Endothelial cell of umbilical vein (primary cell): ENCODE data around the gene OR6B2. TPM values are rescaled to one million over a fixed set of nuclear protein-coding genes. Genes with fewer than 3 reads are reported as not detected.
"Not testable (repeated sequence)": the region's sequence is repeated elsewhere in the genome, so short reads cannot be mapped to it uniquely, and the experiment has no call there.

Experiments
- BruUV-seq: library from RNA; stranded (reverse); fragments of 400-500 nt; replicated peaks from 2 replicates; lab custom pipeline; 2021; lab: Mats Ljungman, UMichigan
- CTCF ChIA-PET: fragments of 300-600, 350-600 bp; sonication (Branson Sonifier 250); formaldehyde crosslinking; loops from one replicate; lab custom pipeline; 2021; ENCODE audit warnings: antibody characterized with exemption, inconsistent platforms; lab: Charles Lee
- POLR2A ChIA-PET: fragments of 300-600, 350-600 bp; sonication (Branson Sonifier 250); formaldehyde crosslinking; loops from one replicate; lab custom pipeline; 2021; ENCODE audit warnings: antibody characterized with exemption, inconsistent platforms; lab: Charles Lee
- DNase-seq: peaks from one replicate; pipeline ENCODE4 v3.0.0-alpha.2; 2011; ENCODE audit warnings: low read depth, low spot score
- FAIRE-seq: peaks from 2 replicates; lab custom pipeline; 2011; peaks lifted over from hg19 to GRCh38; lab: Jason Lieb, UNC
- H2AFZ ChIP-seq: 2 replicates; pipeline ENCODE4 v1.6.0; 2012; ENCODE audit warnings: low read depth, low read length, control low read depth, inconsistent platforms
- H3K27ac ChIP-seq: 2 replicates; pipeline ENCODE4 v1.5.1; 2011; ENCODE audit warnings: low read depth, mild to moderate bottlenecking, control low read depth, low read length, moderate library complexity; ENCODE audit not compliant: insufficient read depth
- H3K27me3 ChIP-seq, 2 experiments: 2 replicates each; pipeline versions ENCODE4 v1.6.0 to v1.6.1; 2011; ENCODE audit warnings: low read length in 2 of 2, mixed read lengths in 1 of 2; ENCODE audit not compliant: control insufficient read depth in 2 of 2, insufficient read depth in 2 of 2
- H3K36me3 ChIP-seq, 2 experiments: 2 replicates in 1 of 2; 3 replicates in 1 of 2; pipeline ENCODE4 v1.5.1; 2011; ENCODE audit warnings: low read length in 2 of 2, mild to moderate bottlenecking in 1 of 2, moderate library complexity in 1 of 2; ENCODE audit not compliant: control insufficient read depth in 2 of 2, insufficient read depth in 2 of 2; ENCODE audit errors: extremely low read depth in 1 of 2
- H3K4me1 ChIP-seq: 3 replicates; pipeline ENCODE4 v1.5.1; 2011; ENCODE audit warnings: mild to moderate bottlenecking, low read length; ENCODE audit not compliant: control insufficient read depth, insufficient read depth; ENCODE audit errors: extremely low read depth
- H3K4me2 ChIP-seq: 2 replicates; pipeline ENCODE4 v1.6.1; 2011; ENCODE audit warnings: low read length, control low read depth, mixed read lengths; ENCODE audit not compliant: insufficient read depth
- H3K4me3 ChIP-seq, 3 experiments: fragments of 200-600 bp in 1 of 3; sonication (generic), shearing (Covaris generic) in 1 of 3; replicated peaks in 1 of 3; 2 replicates each; pipeline ENCODE4 v1.5.1; 2011 to 2016; ENCODE audit warnings: control low read depth in 3 of 3, low read length in 3 of 3, mild to moderate bottlenecking in 2 of 3, inconsistent platforms in 1 of 3, low read depth in 1 of 3, moderate library complexity in 1 of 3; ENCODE audit not compliant: insufficient read depth in 1 of 3
- H3K79me2 ChIP-seq: 2 replicates; pipeline ENCODE4 v1.6.0; 2012; ENCODE audit warnings: low read length, inconsistent platforms; ENCODE audit not compliant: control insufficient read depth, insufficient read depth
- H3K9ac ChIP-seq: replicated peaks from 2 replicates; pipeline ENCODE3; 2011; ENCODE audit warnings: low read length, control low read depth; ENCODE audit not compliant: insufficient read depth; ENCODE audit errors: extremely low read depth
- H3K9me1 ChIP-seq: replicated peaks from 3 replicates; pipeline ENCODE4 v1.6.0; 2011; ENCODE audit warnings: mild to moderate bottlenecking, low read length; ENCODE audit not compliant: control insufficient read depth, insufficient read depth; ENCODE audit errors: extremely low read depth
- H3K9me3 ChIP-seq: replicated peaks from 2 replicates; pipeline ENCODE4 v1.5.1; 2012; ENCODE audit warnings: low read length, inconsistent platforms; ENCODE audit not compliant: control insufficient read depth, insufficient read depth
- H4K20me1 ChIP-seq: replicated peaks from 2 replicates; pipeline ENCODE3; 2011; ENCODE audit warnings: mild to moderate bottlenecking, low read length; ENCODE audit not compliant: control insufficient read depth, insufficient read depth; ENCODE audit errors: extremely low read depth
- CTCF ChIP-seq, 2 donors: IDR thresholded peaks; 1 replicate in 1 of 2; 2 replicates in 1 of 2; pipeline ENCODE4 v1.5.1; 2011; ENCODE audit warnings: low read length in 2 of 2, mild to moderate bottlenecking in 2 of 2, moderate library complexity in 2 of 2, control low read depth in 1 of 2, inconsistent platforms in 1 of 2, low read depth in 1 of 2; ENCODE audit not compliant: insufficient read depth in 1 of 2; ENCODE audit errors: extremely low read depth in 1 of 2
- EZH2 ChIP-seq: IDR thresholded peaks from 2 replicates; pipeline ENCODE4 v1.6.1; 2012; ENCODE audit warnings: borderline replicate concordance, low read depth, mild to moderate bottlenecking, moderate library complexity, low read length, inconsistent platforms; ENCODE audit not compliant: severe bottlenecking
- FOS ChIP-seq: IDR thresholded peaks from 2 replicates; pipeline ENCODE4 v1.6.1; 2011; ENCODE audit warnings: mild to moderate bottlenecking, low read length, moderate library complexity, borderline replicate concordance; ENCODE audit not compliant: insufficient read depth
- GATA2 ChIP-seq: IDR thresholded peaks from 2 replicates; pipeline ENCODE4 v1.7.0; 2011; ENCODE audit warnings: low read depth, mild to moderate bottlenecking, moderate library complexity, mixed read lengths, low read length; ENCODE audit not compliant: insufficient read length, insufficient read depth
- JUN ChIP-seq: IDR thresholded peaks from 2 replicates; pipeline ENCODE4 v1.6.1; 2011; ENCODE audit warnings: borderline replicate concordance, low read depth; ENCODE audit not compliant: insufficient read length, insufficient read depth
- MAX ChIP-seq: IDR thresholded peaks from 2 replicates; pipeline ENCODE4 v1.6.1; 2011; ENCODE audit not compliant: insufficient read depth, insufficient read length
- MYC ChIP-seq: IDR thresholded peaks from one replicate; pipeline ENCODE4 v1.6.1; 2011; ENCODE audit warnings: mild to moderate bottlenecking, low read depth, low read length
- POLR2A ChIP-seq: IDR thresholded peaks from 2 replicates; pipeline ENCODE4 v1.6.1; 2012; ENCODE audit warnings: low read depth, mild to moderate bottlenecking, control low read depth, low read length
- POLR2AphosphoS5 ChIP-seq: IDR thresholded peaks from 2 replicates; pipeline ENCODE4 v1.6.1; 2012; ENCODE audit warnings: low read depth, mild to moderate bottlenecking, control low read depth, low read length, moderate library complexity; ENCODE audit not compliant: insufficient read depth
- dilution Hi-C: fragments of 300-500 bp; cut with MboI; formaldehyde crosslinking; loops from one replicate; pipeline ENCODE4 v1.15.0; 2019; ENCODE audit warnings: low sequenced_read_pairs; ENCODE audit not compliant: extremely low pct_ligation_motif_present
- intact Hi-C: fragments of 100-400 bp; cut with micrococcal nuclease; formaldehyde crosslinking; loops from one replicate; pipeline ENCODE4 v1.10.0; 2022
- polyA plus RNA-seq, 4 experiments: library from polyadenylated mRNA; depleted of rRNA in 3 of 4; stranded (reverse) in 3 of 4; unstranded in 1 of 4; fragments of >200 nt; gene quantifications; 2 replicates each; pipeline versions ENCODE4 v1.2.1 to v1.2.3, GENCODE V29; 2011 to 2012; ENCODE audit warnings: missing spikeins in 1 of 4
- total RNA-seq: library from RNA; stranded (reverse); gene quantifications from 2 replicates; pipeline ENCODE4 v1.2.3, GENCODE V29; 2021

Gene OR6B2
- total and polyA plus RNA-seq, 2 donors (not counting 3 experiments of a cell fraction or from before 2014, with no cell fraction given): not detected

- TF ChIP-seq POLR2AphosphoS5 (no peak), POLR2A (no peak), JUN (no peak), FOS (no peak), GATA2 (no peak), CTCF (IDR thresholded peaks at IDR 0.05; ENCODE audit: extremely low read depth in 1 of 2, insufficient read depth in 1 of 2, low read depth in 1 of 2, low read length in 2 of 2) (no peak), MAX (no peak), EZH2 (no peak), MYC (no peak)
- H3K36me3 ChIP-seq: no peaks in the 10 kb centered on the region
- no peaks in the 10 kb centered on the region for H3K79me2 ChIP-seq
- no peak for DNase-seq
- no peaks in the 10 kb centered on the region for H3K9me1 ChIP-seq
- no peak overlapping the region for H3K4me3 ChIP-seq
- no peak overlapping the region for H2AFZ ChIP-seq
- no TSS peak for BruUV-seq
- intact Hi-C loops: no loop called here
- dilution Hi-C loops: no loop called here
- no peak overlapping the region for H3K4me2 ChIP-seq
- no peaks in the 10 kb centered on the region for H3K27me3 ChIP-seq
- no peak overlapping the region for H3K9ac ChIP-seq
- no peak overlapping the region for H3K27ac ChIP-seq
- ChIA-PET POLR2A (no interaction called here), CTCF (interaction anchor here (0.5 to 2.0 kb wide), 2 partner anchors 20 to 24 kb away, joined by 3 to 4 read pairs; no protein-coding TSS in a partner anchor)
- H3K4me1 ChIP-seq: no peaks in the 10 kb centered on the region
- no peak for FAIRE-seq
- no peaks in the 10 kb centered on the region for H4K20me1 ChIP-seq
- H3K9me3 ChIP-seq: no peaks in the 10 kb centered on the region
Measured at GRCh38 chr2:240045098-240045497, 14.9 kb upstream of the OR6B2 start.

GRCh38 chr2:240044096-240044495, 13.9 kb upstream of the OR6B2 start:
- H3K9ac ChIP-seq, H3K9me3 ChIP-seq, H3K4me3 ChIP-seq, H4K20me1 ChIP-seq, FAIRE-seq, H3K27me3 ChIP-seq, H3K4me1 ChIP-seq, H3K4me2 ChIP-seq, H3K36me3 ChIP-seq, intact Hi-C loops, POLR2A ChIA-PET, DNase-seq, BruUV-seq, H2AFZ ChIP-seq, H3K9me1 ChIP-seq, H3K27ac ChIP-seq, dilution Hi-C loops, H3K79me2 ChIP-seq: not testable (repeated sequence)
- CTCF ChIA-PET: interaction anchor here (2.0 kb wide), 1 partner anchor 23 kb away, joined by 4 read pairs; no protein-coding TSS in a partner anchor
